Peyer's patch (tissue), 4 donors: ENCODE data around the gene KRT39. TPM values are rescaled to one million over a fixed set of nuclear protein-coding genes. Genes with fewer than 3 reads are reported as not detected.

Experiments used
- DNase-seq, 3 donors: peaks; one replicate each; pipeline ENCODE4 v3.0.0-alpha.2; 2017 to 2019
- H3K27ac ChIP-seq, 4 donors: fragments of 200-600 bp; sonication (generic); one replicate each; pipeline ENCODE4 v1.5.1; 2016 to 2019
- H3K27me3 ChIP-seq, 2 donors: fragments of 200-600 bp; sonication (generic); one replicate each; pipeline ENCODE4 v1.5.1; 2019
- H3K36me3 ChIP-seq, 3 donors: fragments of 200-600 bp; sonication (generic); one replicate each; pipeline ENCODE4 v1.5.1; 2016 to 2019
- H3K4me1 ChIP-seq, 4 donors: fragments of 200-600 bp; sonication (generic); one replicate each; pipeline ENCODE4 v1.5.1; 2016 to 2019
- H3K4me3 ChIP-seq, 4 donors: fragments of 200-600 bp; sonication (generic); 1 replicate in 3 of 4; 2 replicates in 1 of 4; pipeline ENCODE4 v1.5.1; 2016 to 2019; ENCODE audit warnings: mild to moderate bottlenecking in 1 of 4
- H3K9me3 ChIP-seq, 4 donors: fragments of 200-600 bp; sonication (generic); one replicate each; pipeline ENCODE4 v1.5.1; 2016 to 2019; ENCODE audit warnings: mild to moderate bottlenecking in 1 of 4
- POLR2A ChIP-seq, 2 donors: fragments of 450-650 bp; IDR thresholded peaks; one replicate each; pipeline ENCODE4 v1.5.1; 2017; ENCODE audit warnings: antibody characterized with exemption in 2 of 2, mild to moderate bottlenecking in 2 of 2, moderate library complexity in 2 of 2
- small RNA-seq, 2 donors: library from RNA; depleted of rRNA; stranded (forward); fragments of <200 nt; gene quantifications; one replicate each; pipeline ENCODE3, GENCODE V24; 2016
- total RNA-seq, 4 donors: library from RNA; depleted of rRNA; stranded (reverse); fragments of >200 nt; gene quantifications; one replicate each; pipeline ENCODE4 v1.1.0, GENCODE V29; 2016
- TF ChIP-seq, protein P1 (sequence below), 6 experiments: fragments of 450-650 bp in 4 of 6; fragments of 200-600 bp in 2 of 6; sonication (generic) in 1 of 6; IDR thresholded peaks; one replicate each; pipeline ENCODE4 v1.5.1; 2017 to 2019; ENCODE audit warnings: antibody characterized with exemption in 6 of 6, mild to moderate bottlenecking in 3 of 6, moderate library complexity in 1 of 6

KRT39 gene
- total RNA-seq, 4 donors from 2014 or later: not detected

DNA sequence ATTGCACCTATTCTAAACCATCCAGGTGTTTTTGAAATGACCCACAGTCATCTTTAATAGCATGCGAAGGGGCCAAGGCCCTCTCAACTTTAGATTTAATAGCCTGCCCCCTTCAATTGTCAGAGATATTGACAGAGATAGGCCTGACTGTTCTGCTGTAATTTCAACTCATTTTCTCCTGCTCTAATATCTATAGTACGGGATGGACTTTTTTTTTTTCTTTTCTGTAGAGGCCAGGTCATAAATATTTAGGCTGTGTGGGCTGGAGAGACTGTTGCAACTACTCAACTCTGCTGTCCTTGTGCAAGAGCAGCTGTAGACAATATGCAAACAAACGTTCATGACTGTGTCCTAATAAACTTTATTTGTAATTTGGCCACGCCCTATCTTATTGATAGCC is 57.0 kb downstream of the KRT39 start:
- Histone ChIP-seq H3K27ac (no peak overlapping the region), H3K27me3 (no peaks in the 10 kb centered on the region), H3K4me1 (peaks cover 0 to 8% (median 0%) of the 10 kb centered on the region in 4 donors), H3K4me3 (no peak overlapping the region), H3K9me3 (no peaks in the 10 kb centered on the region), H3K36me3 (no peaks in the 10 kb centered on the region)
- DNase-seq: no peak
- TF ChIP-seq, protein P1, sequence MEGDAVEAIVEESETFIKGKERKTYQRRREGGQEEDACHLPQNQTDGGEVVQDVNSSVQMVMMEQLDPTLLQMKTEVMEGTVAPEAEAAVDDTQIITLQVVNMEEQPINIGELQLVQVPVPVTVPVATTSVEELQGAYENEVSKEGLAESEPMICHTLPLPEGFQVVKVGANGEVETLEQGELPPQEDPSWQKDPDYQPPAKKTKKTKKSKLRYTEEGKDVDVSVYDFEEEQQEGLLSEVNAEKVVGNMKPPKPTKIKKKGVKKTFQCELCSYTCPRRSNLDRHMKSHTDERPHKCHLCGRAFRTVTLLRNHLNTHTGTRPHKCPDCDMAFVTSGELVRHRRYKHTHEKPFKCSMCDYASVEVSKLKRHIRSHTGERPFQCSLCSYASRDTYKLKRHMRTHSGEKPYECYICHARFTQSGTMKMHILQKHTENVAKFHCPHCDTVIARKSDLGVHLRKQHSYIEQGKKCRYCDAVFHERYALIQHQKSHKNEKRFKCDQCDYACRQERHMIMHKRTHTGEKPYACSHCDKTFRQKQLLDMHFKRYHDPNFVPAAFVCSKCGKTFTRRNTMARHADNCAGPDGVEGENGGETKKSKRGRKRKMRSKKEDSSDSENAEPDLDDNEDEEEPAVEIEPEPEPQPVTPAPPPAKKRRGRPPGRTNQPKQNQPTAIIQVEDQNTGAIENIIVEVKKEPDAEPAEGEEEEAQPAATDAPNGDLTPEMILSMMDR (IDR thresholded peaks at IDR 0.05): no peak
- TF ChIP-seq POLR2A (IDR thresholded peaks at IDR 0.05): no peak

DNA sequence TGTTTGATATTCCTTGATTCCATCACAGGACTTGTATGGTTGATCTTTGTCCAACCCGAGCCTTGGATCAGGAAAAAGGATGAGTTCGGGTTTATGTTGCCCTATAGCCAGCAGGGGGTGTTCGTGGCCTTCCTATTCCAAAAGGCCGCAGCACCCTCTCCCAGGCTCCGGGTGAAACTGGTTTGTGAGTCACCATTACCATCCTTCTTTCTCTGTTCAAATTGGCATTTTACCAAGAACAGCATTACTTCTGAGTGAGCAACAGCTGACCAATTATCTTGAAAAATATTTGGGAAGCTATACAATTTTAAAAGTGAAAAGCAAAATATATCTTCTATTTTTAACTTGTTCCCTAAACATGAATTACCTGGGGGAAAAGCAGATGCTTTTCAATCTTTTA is 57.4 kb downstream of the KRT39 start:
- no peak for TF ChIP-seq POLR2A (IDR thresholded peaks at IDR 0.05)
- TF ChIP-seq, protein P1 (IDR thresholded peaks at IDR 0.05): peak in 5 of 6 experiments; percentile 34 to 92 (median 88)
- peaks cover 0 to 8% (median 0%) of the 10 kb centered on the region in 4 donors for H3K4me1 ChIP-seq
- peak; percentile 52 to 90 (median 67) for DNase-seq
- no peak overlapping the region for H3K27ac ChIP-seq
- no peaks in the 10 kb centered on the region for H3K36me3 ChIP-seq
- H3K27me3 ChIP-seq: no peaks in the 10 kb centered on the region
- no peaks in the 10 kb centered on the region for H3K9me3 ChIP-seq
- H3K4me3 ChIP-seq: no peak overlapping the region

Small RNA genes within 50 kb of the gene (small RNA-seq; reads per million reads assigned to genes)
- 0 reads per million in 2 donors for gene KRTAP3-4P

Other genes with a start within 250 kb of the KRT39 start
- not detected for gene KRT25, start 211.6 kb downstream of the KRT39 start, total RNA-seq
- not detected for gene KRT26, start 194.7 kb downstream of the KRT39 start, total RNA-seq
- not detected for gene KRT27, start 184.4 kb downstream of the KRT39 start, total RNA-seq
- under 1 TPM in 1 of 4 donors, not detected in 3; 0.88 TPM for gene KRT28, start 167.0 kb downstream of the KRT39 start, total RNA-seq
- gene KRT10, start 144.3 kb downstream of the KRT39 start, total RNA-seq: 10 to 100 TPM in 2 of 4 donors, 1 to 10 TPM in 2; 5.1 to 19.0 (median 8.1) TPM
- gene KRT12, start 99.7 kb downstream of the KRT39 start, total RNA-seq: 10 to 100 TPM in 1 of 4 donors, 1 to 10 TPM in 2, not detected in 1; 4.9 to 18.2 (median 9.1) TPM
- 100 to 1,000 TPM; 111 to 978 (median 820) TPM for gene KRT20, start 81.7 kb downstream of the KRT39 start, total RNA-seq
- gene KRT23, start 29.3 kb downstream of the KRT39 start, total RNA-seq: 1 to 10 TPM in 2 of 4 donors, not detected in 2; 1.1 to 2.5 TPM
- gene KRT40, start 17.4 kb upstream of the KRT39 start, total RNA-seq: 1 to 10 TPM in 1 of 4 donors, under 1 TPM in 2, not detected in 1; 0.88 to 1.0 (median 0.94) TPM
- not detected for gene KRTAP3-3, start 27.2 kb upstream of the KRT39 start, total RNA-seq
- gene KRTAP3-2, start 33.0 kb upstream of the KRT39 start, total RNA-seq: not detected
- not detected for gene KRTAP3-1, start 42.2 kb upstream of the KRT39 start, total RNA-seq
- not detected for gene KRTAP1-5, start 60.3 kb upstream of the KRT39 start, total RNA-seq
- gene KRTAP1-4, start 63.2 kb upstream of the KRT39 start, total RNA-seq: not detected
- gene KRTAP1-3, start 67.9 kb upstream of the KRT39 start, total RNA-seq: not detected
- not detected for gene KRTAP1-1, start 74.5 kb upstream of the KRT39 start, total RNA-seq
- gene KRTAP2-1, start 80.4 kb upstream of the KRT39 start, total RNA-seq: not detected
- not detected for gene KRTAP2-2, start 88.3 kb upstream of the KRT39 start, total RNA-seq
- not detected for gene KRTAP2-3, start 93.2 kb upstream of the KRT39 start, total RNA-seq
- not detected for gene KRTAP2-4, start 98.9 kb upstream of the KRT39 start, total RNA-seq
- not detected for gene KRTAP4-7, start 117.2 kb upstream of the KRT39 start, total RNA-seq
- not detected for gene KRTAP4-8, start 131.2 kb upstream of the KRT39 start, total RNA-seq
- not detected for gene KRTAP4-16, start 135.3 kb upstream of the KRT39 start, total RNA-seq
- not detected for gene KRTAP4-9, start 138.4 kb upstream of the KRT39 start, total RNA-seq
- gene KRTAP4-11, start 151.4 kb upstream of the KRT39 start, total RNA-seq: not detected
- gene KRTAP4-12, start 157.2 kb upstream of the KRT39 start, total RNA-seq: not detected
- not detected for gene KRTAP4-6, start 173.6 kb upstream of the KRT39 start, total RNA-seq
- gene KRTAP4-5, start 182.9 kb upstream of the KRT39 start, total RNA-seq: not detected
- gene KRTAP4-4, start 193.8 kb upstream of the KRT39 start, total RNA-seq: not detected
- not detected for gene KRTAP4-3, start 201.3 kb upstream of the KRT39 start, total RNA-seq
- not detected for gene KRTAP4-2, start 211.3 kb upstream of the KRT39 start, total RNA-seq
- not detected for gene KRTAP4-1, start 218.0 kb upstream of the KRT39 start, total RNA-seq
- not detected for gene KRTAP9-1, start 222.9 kb upstream of the KRT39 start, total RNA-seq